GM23248 (cell line): ENCODE data around the gene UMODL1.

Source experiments
- EZH2 ChIP-seq: fragments of 200-600 bp; sonication (generic); IDR thresholded peaks from 2 replicates; pipeline ENCODE4 v1.6.1; 2018; ENCODE audit warnings: antibody characterized with exemption, mild to moderate bottlenecking; ENCODE audit not compliant: insufficient read depth, poor library complexity, severe bottlenecking
- EZH2phosphoT487 ChIP-seq: fragments of 200-600 bp; sonication (generic); IDR thresholded peaks from 2 replicates; pipeline ENCODE4 v1.6.1; 2018; ENCODE audit warnings: antibody characterized with exemption, moderate library complexity, mild to moderate bottlenecking, low read depth; ENCODE audit not compliant: insufficient read depth

DNA sequence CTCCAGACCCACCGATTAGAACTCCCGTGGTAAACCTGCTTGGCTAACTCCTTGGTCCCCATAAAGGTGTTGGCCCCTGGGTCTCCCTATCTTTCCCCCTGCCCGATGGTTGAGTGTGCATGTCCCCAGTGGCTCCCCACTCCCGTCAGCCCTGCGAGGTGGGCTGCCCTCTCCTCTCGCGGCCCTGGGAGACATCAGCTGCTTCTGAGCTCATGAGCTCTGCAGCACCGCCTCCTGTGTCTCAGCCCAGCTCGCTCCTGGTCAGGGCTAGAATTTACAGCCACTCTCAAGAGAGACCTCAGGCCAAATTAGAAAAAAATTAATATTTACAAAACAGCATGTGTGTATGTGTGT, 45.1 kb upstream of the UMODL1 start:
- TF ChIP-seq EZH2 (no peak), EZH2phosphoT487 (no peak)
